H9 (cell line): ENCODE measurements around the gene DICER1. TPM values are rescaled to one million over a fixed set of nuclear protein-coding genes. Genes with fewer than 3 reads are reported as not detected.
A peak's percentile ranks its signal among the peaks of the same experiment; 100 is the strongest.

Experiments used
- DNase-seq: peaks from one replicate; pipeline ENCODE4 v3.0.0-alpha.2; 2017
- H2AFZ ChIP-seq: one replicate; pipeline ENCODE4 v1.6.1; 2013; ENCODE audit warnings: mild to moderate bottlenecking, low read length, control low read depth, moderate library complexity
- H2AK5ac ChIP-seq: 2 replicates; pipeline ENCODE4 v1.6.1; 2013; ENCODE audit warnings: low read length, control low read depth, mixed read lengths; ENCODE audit not compliant: insufficient read length
- H2BK120ac ChIP-seq: one replicate; pipeline ENCODE4 v1.6.1; 2013; ENCODE audit warnings: low read depth, mild to moderate bottlenecking, low read length, control low read depth, inconsistent platforms; ENCODE audit not compliant: poor library complexity, severe bottlenecking
- H2BK12ac ChIP-seq: 2 replicates; pipeline ENCODE4 v1.6.1; 2013; ENCODE audit warnings: low read length, control low read depth, mixed read lengths, low read depth; ENCODE audit not compliant: insufficient read length
- H2BK15ac ChIP-seq: 2 replicates; pipeline ENCODE4 v1.6.1; 2013; ENCODE audit warnings: low read depth, low read length, control low read depth
- H2BK20ac ChIP-seq: one replicate; pipeline ENCODE4 v1.6.1; 2013; ENCODE audit warnings: low read depth, mild to moderate bottlenecking, low read length, control low read depth, inconsistent platforms; ENCODE audit not compliant: poor library complexity, severe bottlenecking
- H2BK5ac ChIP-seq: 2 replicates; pipeline ENCODE4 v1.6.1; 2013; ENCODE audit warnings: low read length, control low read depth, mixed read lengths; ENCODE audit not compliant: insufficient read length
- H3K14ac ChIP-seq: 2 replicates; pipeline ENCODE4 v1.6.1; 2013; ENCODE audit warnings: low read length, control low read depth; ENCODE audit not compliant: insufficient read depth
- H3K18ac ChIP-seq: 2 replicates; pipeline ENCODE4 v1.6.1; 2013; ENCODE audit warnings: low read depth, mild to moderate bottlenecking, mixed read lengths, low read length, control low read depth; ENCODE audit not compliant: insufficient read length
- H3K23ac ChIP-seq: 2 replicates; pipeline ENCODE4 v1.6.1; 2013; ENCODE audit warnings: low read length, control low read depth, mixed read lengths, low read depth; ENCODE audit not compliant: insufficient read length
- H3K23me2 ChIP-seq: 2 replicates; pipeline ENCODE4 v1.6.1; 2013; ENCODE audit warnings: low read depth, mild to moderate bottlenecking, mixed read lengths, low read length, control low read depth; ENCODE audit not compliant: insufficient read length, poor library complexity, severe bottlenecking
- H3K27ac ChIP-seq: 2 replicates; pipeline ENCODE4 v1.5.1; 2013; ENCODE audit warnings: low read length, control low read depth, mixed read lengths, low read depth; ENCODE audit not compliant: insufficient read length
- H3K27me3 ChIP-seq: 2 replicates; pipeline ENCODE4 v1.6.1; 2013; ENCODE audit warnings: low read length, control low read depth, inconsistent platforms; ENCODE audit not compliant: insufficient read depth
- H3K4ac ChIP-seq: 2 replicates; pipeline ENCODE4 v1.6.1; 2013; ENCODE audit warnings: low read depth, mild to moderate bottlenecking, control low read depth, inconsistent platforms, low read length, moderate library complexity
- H3K4me1 ChIP-seq: 2 replicates; pipeline ENCODE4 v1.6.1; 2013; ENCODE audit warnings: low read length, control low read depth, inconsistent platforms; ENCODE audit not compliant: insufficient read depth
- H3K4me2 ChIP-seq: 2 replicates; pipeline ENCODE4 v1.6.1; 2013; ENCODE audit warnings: low read length, control low read depth, mixed read lengths; ENCODE audit not compliant: insufficient read length, insufficient read depth
- H3K56ac ChIP-seq: 2 replicates; pipeline ENCODE4 v1.6.1; 2013; ENCODE audit warnings: low read depth, mild to moderate bottlenecking, mixed read lengths, low read length, control low read depth; ENCODE audit not compliant: insufficient read length
- H3K79me1 ChIP-seq: 2 replicates; pipeline ENCODE4 v1.6.1; 2013; ENCODE audit warnings: low read depth, mild to moderate bottlenecking, moderate library complexity, low read length, control low read depth, inconsistent platforms; ENCODE audit not compliant: insufficient read depth, poor library complexity, severe bottlenecking
- H3K79me2 ChIP-seq: 2 replicates; pipeline ENCODE4 v1.6.1; 2013; ENCODE audit warnings: low read length, control low read depth, inconsistent platforms; ENCODE audit not compliant: insufficient read depth
- H3K9ac ChIP-seq: 2 replicates; pipeline ENCODE4 v1.6.1; 2013; ENCODE audit warnings: low read length, control low read depth, mixed read lengths; ENCODE audit not compliant: insufficient read length; ENCODE audit errors: extremely low read depth
- H3K9me3 ChIP-seq: one replicate; pipeline ENCODE4 v1.6.1; 2013; ENCODE audit warnings: low read depth, low read length, inconsistent platforms; ENCODE audit not compliant: control insufficient read depth
- H3T11ph ChIP-seq: one replicate; pipeline ENCODE4 v1.6.1; 2013; ENCODE audit warnings: mild to moderate bottlenecking, low read length, control low read depth, inconsistent platforms
- H4K20me1 ChIP-seq: one replicate; pipeline ENCODE4 v1.6.1; 2013; ENCODE audit not compliant: control insufficient read depth, insufficient read length, insufficient read depth
- H4K5ac ChIP-seq: 2 replicates; pipeline ENCODE4 v1.6.1; 2013; ENCODE audit warnings: low read depth, mild to moderate bottlenecking, mixed read lengths, low read length, control low read depth; ENCODE audit not compliant: insufficient read length
- H4K8ac ChIP-seq: replicated peaks from 2 replicates; pipeline ENCODE4 v1.6.1; 2013; ENCODE audit warnings: low read length, control low read depth, mixed read lengths, low read depth; ENCODE audit not compliant: insufficient read length
- H4K91ac ChIP-seq: 2 replicates; pipeline ENCODE4 v1.6.1; 2013; ENCODE audit warnings: low read depth, mild to moderate bottlenecking, moderate library complexity, mixed read lengths, low read length, control low read depth; ENCODE audit not compliant: insufficient read length
- H3K27ac Mint-ChIP-seq, 3 experiments: 2 replicates in 2 of 3; 3 replicates in 1 of 3; pipeline ENCODE4 v1.8.0; 2020 to 2021; ENCODE audit warnings: mixed read lengths in 3 of 3, mild to moderate bottlenecking in 1 of 3, moderate library complexity in 1 of 3
- H3K27me3 Mint-ChIP-seq: 2 replicates; pipeline ENCODE4 v1.8.0; 2021; ENCODE audit warnings: low read depth, mild to moderate bottlenecking, moderate library complexity, mixed read lengths
- H3K36me3 Mint-ChIP-seq, 3 experiments: 2 replicates in 2 of 3; 3 replicates in 1 of 3; pipeline ENCODE4 v1.8.0; 2020 to 2021; ENCODE audit warnings: low read depth in 3 of 3, mixed read lengths in 3 of 3; ENCODE audit not compliant: insufficient read depth in 1 of 3
- H3K4me1 Mint-ChIP-seq, 2 experiments: 2 replicates each; pipeline ENCODE4 v1.8.0; 2020; ENCODE audit warnings: mixed read lengths in 2 of 2
- H3K4me3 Mint-ChIP-seq, 2 experiments: 2 replicates in 1 of 2; 3 replicates in 1 of 2; pipeline ENCODE4 v1.8.0; 2020 to 2021; ENCODE audit warnings: mild to moderate bottlenecking in 2 of 2, mixed read lengths in 2 of 2, moderate library complexity in 1 of 2
- H3K9me3 Mint-ChIP-seq, 2 experiments: 2 replicates in 1 of 2; 3 replicates in 1 of 2; pipeline ENCODE4 v1.8.0; 2020; ENCODE audit warnings: mild to moderate bottlenecking in 2 of 2, mixed read lengths in 2 of 2, moderate library complexity in 1 of 2
- WGBS: extraction: QIAGEN DNeasy Blood & Tissue Kit; methylation state at CpG from one replicate; pipeline ENCODE4 v1.1.7; 2013; ENCODE audit warnings: missing lambda C conversion rate, low lambda C conversion rate, mixed read lengths; ENCODE audit not compliant: insufficient read length; ENCODE audit errors: extremely low coverage; 5-methylcytosine and 5-hydroxymethylcytosine counted together
- total RNA-seq: library from RNA; stranded (reverse); gene quantifications from 2 replicates; pipeline ENCODE4 v1.2.1, GENCODE V29; 2021
- TF ChIP-seq, protein P1 (sequence below): fragments of 200-600 bp; sonication (generic); conservative IDR thresholded peaks from 3 replicates; pipeline ENCODE4 v1.8.0; 2021; ENCODE audit warnings: antibody characterized with exemption, mild to moderate bottlenecking

The DICER1 gene
- total RNA-seq, 1 experiment from 2014 or later: 57.0 TPM

DNA sequence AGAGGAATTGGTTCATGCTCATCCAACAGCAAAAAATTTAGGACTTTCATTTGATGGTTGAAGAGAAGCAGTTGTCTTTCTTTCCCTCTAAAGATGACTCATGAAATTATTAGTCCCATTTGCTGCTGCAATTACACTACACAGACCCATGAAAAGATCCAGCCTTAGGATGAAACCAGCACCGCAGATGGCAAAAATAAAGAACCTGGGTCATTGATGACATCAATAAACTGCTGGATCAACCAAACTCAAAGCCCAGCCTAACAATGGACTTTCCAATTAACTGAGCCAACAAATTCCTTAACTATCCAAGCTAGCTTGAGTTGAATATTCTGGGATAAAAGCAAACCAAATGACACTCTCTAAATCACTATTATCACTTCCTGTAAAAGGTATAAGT, 20.7 kb downstream of the DICER1 start:
- no peaks in the 10 kb centered on the region for H3K27me3 ChIP-seq
- no peak overlapping the region for H3K56ac ChIP-seq
- no peak for DNase-seq
- peaks cover 3% of the 10 kb centered on the region; the same call in 1 of the 2 replicates for H3K79me2 ChIP-seq
- no peaks in the 10 kb centered on the region for H3K9me3 ChIP-seq
- Mint-ChIP-seq H3K9me3 (no peaks in the 10 kb centered on the region), H3K4me1 (peaks cover 52 to 64% of the 10 kb centered on the region in 2 experiments), H3K36me3 (peaks cover 1 to 17% (median 13%) of the 10 kb centered on the region in 3 experiments; a peak in 5 of 7 replicates), H3K4me3 (peak overlapping the region in 1 of 2 experiments; percentile 34; a peak in 1 of 5 replicates), H3K27ac (peak overlapping the region in 2 of 3 experiments; percentile 28 to 53; a peak in 4 of 7 replicates), H3K27me3 (no peaks in the 10 kb centered on the region)
- TF ChIP-seq, protein P1, sequence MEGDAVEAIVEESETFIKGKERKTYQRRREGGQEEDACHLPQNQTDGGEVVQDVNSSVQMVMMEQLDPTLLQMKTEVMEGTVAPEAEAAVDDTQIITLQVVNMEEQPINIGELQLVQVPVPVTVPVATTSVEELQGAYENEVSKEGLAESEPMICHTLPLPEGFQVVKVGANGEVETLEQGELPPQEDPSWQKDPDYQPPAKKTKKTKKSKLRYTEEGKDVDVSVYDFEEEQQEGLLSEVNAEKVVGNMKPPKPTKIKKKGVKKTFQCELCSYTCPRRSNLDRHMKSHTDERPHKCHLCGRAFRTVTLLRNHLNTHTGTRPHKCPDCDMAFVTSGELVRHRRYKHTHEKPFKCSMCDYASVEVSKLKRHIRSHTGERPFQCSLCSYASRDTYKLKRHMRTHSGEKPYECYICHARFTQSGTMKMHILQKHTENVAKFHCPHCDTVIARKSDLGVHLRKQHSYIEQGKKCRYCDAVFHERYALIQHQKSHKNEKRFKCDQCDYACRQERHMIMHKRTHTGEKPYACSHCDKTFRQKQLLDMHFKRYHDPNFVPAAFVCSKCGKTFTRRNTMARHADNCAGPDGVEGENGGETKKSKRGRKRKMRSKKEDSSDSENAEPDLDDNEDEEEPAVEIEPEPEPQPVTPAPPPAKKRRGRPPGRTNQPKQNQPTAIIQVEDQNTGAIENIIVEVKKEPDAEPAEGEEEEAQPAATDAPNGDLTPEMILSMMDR: no peak
- H2BK120ac ChIP-seq: no peak overlapping the region
- H4K8ac ChIP-seq: no peak overlapping the region
- H2BK12ac ChIP-seq: no peak overlapping the region
- no peak overlapping the region for H3T11ph ChIP-seq
- peaks cover 3% of the 10 kb centered on the region for H3K79me1 ChIP-seq
- no peaks in the 10 kb centered on the region for H4K20me1 ChIP-seq
- no peak overlapping the region for H3K14ac ChIP-seq
- H3K4ac ChIP-seq: no peak overlapping the region
- H4K91ac ChIP-seq: no peak overlapping the region
- no peak overlapping the region for H3K9ac ChIP-seq
- no peak overlapping the region for H3K23ac ChIP-seq
- no peaks in the 10 kb centered on the region for H3K23me2 ChIP-seq
- H2AK5ac ChIP-seq: no peak overlapping the region
- H4K5ac ChIP-seq: no peak overlapping the region
- no peak overlapping the region for H2BK20ac ChIP-seq
- no peak overlapping the region for H3K18ac ChIP-seq
- H2AFZ ChIP-seq: no peak overlapping the region
- H2BK15ac ChIP-seq: no peak overlapping the region
- no peak overlapping the region for H3K27ac ChIP-seq
- WGBS: no CpG with 5 or more reads among the region's 1 CpG
- peaks cover 2% of the 10 kb centered on the region; the same call in 1 of the 2 replicates for H3K4me1 ChIP-seq
- H2BK5ac ChIP-seq: no peak overlapping the region
- H3K4me2 ChIP-seq: no peak overlapping the region
